ENCODE results near the gene NDUFAF3.

NDUFAF3 gene

DNA sequence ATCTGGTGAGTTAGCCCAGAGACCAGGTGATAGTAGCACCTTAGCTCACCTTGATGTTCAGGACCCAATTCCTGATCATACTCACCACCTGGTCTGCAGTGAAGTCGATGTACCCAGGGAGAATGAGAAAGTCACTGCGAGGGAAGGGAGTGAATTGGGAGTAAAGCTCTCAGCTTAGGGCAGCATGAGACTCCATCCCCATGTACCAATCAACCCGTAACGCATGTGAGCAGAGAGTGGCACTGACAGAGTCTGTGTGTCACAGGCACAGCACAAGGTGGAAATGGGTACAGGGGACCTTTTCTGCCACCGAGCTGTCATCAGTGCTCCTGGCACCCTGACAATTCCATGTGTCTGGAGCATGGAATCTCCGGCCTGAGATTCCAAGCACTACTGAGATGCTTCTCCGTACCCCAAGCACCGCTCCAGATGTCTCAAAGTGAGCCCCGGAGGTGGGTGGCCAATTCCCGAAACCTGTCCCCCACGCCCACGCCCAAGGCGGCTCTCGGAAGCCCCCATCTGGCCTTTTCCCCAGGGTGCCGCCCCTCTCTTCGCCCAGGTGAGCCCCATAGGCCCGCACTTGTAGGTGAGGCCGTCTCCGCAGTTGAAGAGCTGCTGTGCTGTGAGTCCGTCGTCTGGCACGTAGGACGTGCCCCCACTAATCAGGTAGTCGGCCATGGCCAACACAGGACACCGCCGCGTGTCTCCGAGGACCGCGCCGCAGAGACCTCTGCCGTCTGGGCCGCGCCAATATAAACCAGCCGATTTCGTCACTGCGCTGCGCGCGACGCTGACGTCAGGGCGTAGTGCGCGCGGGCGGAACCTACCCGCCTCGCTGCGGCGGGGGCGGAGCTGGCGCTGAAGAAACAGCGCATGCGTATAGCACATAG lies 7.0 kb downstream of the NDUFAF3 start, which contains the start of gene IMPDH2 (continued):
- TF ChIP-seq, protein P1, sequence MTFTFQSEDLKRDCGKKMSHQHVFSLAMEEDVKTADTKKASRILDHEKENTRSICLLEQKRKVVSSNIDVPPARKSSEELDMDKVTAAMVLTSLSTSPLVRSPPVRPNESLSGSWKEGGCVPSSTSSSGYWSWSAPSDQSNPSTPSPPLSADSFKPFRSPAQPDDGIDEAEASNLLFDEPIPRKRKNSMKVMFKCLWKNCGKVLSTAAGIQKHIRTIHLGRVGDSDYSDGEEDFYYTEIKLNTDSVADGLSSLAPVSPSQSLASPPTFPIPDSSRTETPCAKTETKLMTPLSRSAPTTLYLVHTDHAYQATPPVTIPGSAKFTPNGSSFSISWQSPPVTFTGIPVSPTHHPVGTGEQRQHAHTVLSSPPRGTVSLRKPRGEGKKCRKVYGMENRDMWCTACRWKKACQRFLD (tag by site-specific recombination; IDR thresholded peaks at IDR 0.05): no peak
- TF ChIP-seq ZNF292 (tag by site-specific recombination; IDR thresholded peaks at IDR 0.05; ENCODE audit: borderline replicate concordance, low read depth) (no peak), KLF1 (tag by site-specific recombination; IDR thresholded peaks at IDR 0.05) (peak; percentile 78), ZNF23 (tag by site-specific recombination; IDR thresholded peaks at IDR 0.05; ENCODE audit: borderline replicate concordance) (no peak), ZEB2 (tag by site-specific recombination; IDR thresholded peaks at IDR 0.05) (no peak; the same call in 1 of the 2 replicates), ZNF664 (tag by site-specific recombination; IDR thresholded peaks at IDR 0.05) (no peak), ZNF560 (tag by site-specific recombination; IDR thresholded peaks at IDR 0.05; ENCODE audit: borderline replicate concordance) (no peak), PRDM6 (tag by site-specific recombination; IDR thresholded peaks at IDR 0.05) (no peak), ZFHX2 (tag by site-specific recombination; conservative IDR thresholded peaks at IDR 0.05) (peak; percentile 91), ZNF513 (tag by site-specific recombination; IDR thresholded peaks at IDR 0.05) (0 out of 2 replicates have a peak, but pooled peaks have one; percentile 30), ZNF311 (tag by site-specific recombination; IDR thresholded peaks at IDR 0.05; ENCODE audit: borderline replicate concordance) (no peak), ZNF707 (tag by site-specific recombination; IDR thresholded peaks at IDR 0.05) (no peak), ZSCAN16 (tag by site-specific recombination; IDR thresholded peaks at IDR 0.05) (no peak), ZNF610 (tag by site-specific recombination; IDR thresholded peaks at IDR 0.05; ENCODE audit: borderline replicate concordance) (0 out of 2 replicates have a peak, but pooled peaks have one; percentile 27), ZNF514 (tag by site-specific recombination; IDR thresholded peaks at IDR 0.05) (no peak), SCRT1 (tag by site-specific recombination; IDR thresholded peaks at IDR 0.05; ENCODE audit: borderline replicate concordance) (no peak), ZNF37A (tag by site-specific recombination; IDR thresholded peaks at IDR 0.05) (no peak), ZNF530 (tag by site-specific recombination; IDR thresholded peaks at IDR 0.05; ENCODE audit: low read depth) (no peak), ZNF211 (tag by site-specific recombination; IDR thresholded peaks at IDR 0.05; ENCODE audit: low read depth) (no peak), ZNF426 (tag by site-specific recombination; IDR thresholded peaks at IDR 0.05) (no peak), BCL11A (tag by site-specific recombination; IDR thresholded peaks at IDR 0.05; ENCODE audit: low read depth) (no peak), ZNF214 (tag by site-specific recombination; IDR thresholded peaks at IDR 0.05; ENCODE audit: borderline replicate concordance) (no peak), ZNF416 (tag by site-specific recombination; IDR thresholded peaks at IDR 0.05) (no peak), RBAK (tag by site-specific recombination; IDR thresholded peaks at IDR 0.05) (no peak), ZNF791 (tag by site-specific recombination; IDR thresholded peaks at IDR 0.05) (no peak), MZF1 (tag by site-specific recombination; IDR thresholded peaks at IDR 0.05; ENCODE audit: borderline replicate concordance) (no peak), ZNF777 (tag by site-specific recombination; IDR thresholded peaks at IDR 0.05; ENCODE audit: borderline replicate concordance) (no peak; the same call in 1 of the 2 replicates)
- TF ChIP-seq, protein P2, sequence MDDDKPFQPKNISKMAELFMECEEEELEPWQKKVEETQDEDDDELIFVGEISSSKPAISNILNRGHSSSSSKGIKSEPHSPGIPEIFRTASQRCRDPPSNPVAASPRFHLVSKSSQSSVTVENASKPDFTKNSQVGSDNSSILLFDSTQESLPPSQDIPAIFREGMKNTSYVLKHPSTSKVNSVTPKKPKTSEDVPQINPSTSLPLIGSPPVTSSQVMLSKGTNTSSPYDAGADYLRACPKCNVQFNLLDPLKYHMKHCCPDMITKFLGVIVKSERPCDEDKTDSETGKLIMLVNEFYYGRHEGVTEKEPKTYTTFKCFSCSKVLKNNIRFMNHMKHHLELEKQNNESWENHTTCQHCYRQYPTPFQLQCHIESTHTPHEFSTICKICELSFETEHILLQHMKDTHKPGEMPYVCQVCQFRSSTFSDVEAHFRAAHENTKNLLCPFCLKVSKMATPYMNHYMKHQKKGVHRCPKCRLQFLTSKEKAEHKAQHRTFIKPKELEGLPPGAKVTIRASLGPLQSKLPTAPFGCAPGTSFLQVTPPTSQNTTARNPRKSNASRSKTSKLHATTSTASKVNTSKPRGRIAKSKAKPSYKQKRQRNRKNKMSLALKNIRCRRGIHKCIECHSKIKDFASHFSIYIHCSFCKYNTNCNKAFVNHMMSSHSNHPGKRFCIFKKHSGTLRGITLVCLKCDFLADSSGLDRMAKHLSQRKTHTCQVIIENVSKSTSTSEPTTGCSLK (tag by site-specific recombination; IDR thresholded peaks at IDR 0.05): no peak
- TF ChIP-seq, protein P3, sequence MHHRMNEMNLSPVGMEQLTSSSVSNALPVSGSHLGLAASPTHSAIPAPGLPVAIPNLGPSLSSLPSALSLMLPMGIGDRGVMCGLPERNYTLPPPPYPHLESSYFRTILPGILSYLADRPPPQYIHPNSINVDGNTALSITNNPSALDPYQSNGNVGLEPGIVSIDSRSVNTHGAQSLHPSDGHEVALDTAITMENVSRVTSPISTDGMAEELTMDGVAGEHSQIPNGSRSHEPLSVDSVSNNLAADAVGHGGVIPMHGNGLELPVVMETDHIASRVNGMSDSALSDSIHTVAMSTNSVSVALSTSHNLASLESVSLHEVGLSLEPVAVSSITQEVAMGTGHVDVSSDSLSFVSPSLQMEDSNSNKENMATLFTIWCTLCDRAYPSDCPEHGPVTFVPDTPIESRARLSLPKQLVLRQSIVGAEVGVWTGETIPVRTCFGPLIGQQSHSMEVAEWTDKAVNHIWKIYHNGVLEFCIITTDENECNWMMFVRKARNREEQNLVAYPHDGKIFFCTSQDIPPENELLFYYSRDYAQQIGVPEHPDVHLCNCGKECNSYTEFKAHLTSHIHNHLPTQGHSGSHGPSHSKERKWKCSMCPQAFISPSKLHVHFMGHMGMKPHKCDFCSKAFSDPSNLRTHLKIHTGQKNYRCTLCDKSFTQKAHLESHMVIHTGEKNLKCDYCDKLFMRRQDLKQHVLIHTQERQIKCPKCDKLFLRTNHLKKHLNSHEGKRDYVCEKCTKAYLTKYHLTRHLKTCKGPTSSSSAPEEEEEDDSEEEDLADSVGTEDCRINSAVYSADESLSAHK (tag by site-specific recombination; IDR thresholded peaks at IDR 0.05): 0 out of 2 replicates have a peak, but pooled peaks have one; percentile 22
